Epithelial cell of esophagus (primary cell): ENCODE results near the gene HSPA4L.

ENCODE experiments used
- DNase-seq: peaks from one replicate; pipeline ENCODE4 v3.0.0; 2010; ENCODE audit warnings: low read depth
- H3K4me3 ChIP-seq: 2 replicates; pipeline ENCODE4 v1.5.1; 2011; ENCODE audit warnings: mild to moderate bottlenecking, low read length, control low read depth
- CTCF ChIP-seq: IDR thresholded peaks from 2 replicates; pipeline ENCODE4 v1.5.1; 2011; ENCODE audit warnings: low read depth, mild to moderate bottlenecking, low read length, control low read depth, inconsistent platforms; ENCODE audit not compliant: insufficient read depth; ENCODE audit errors: missing control alignments

The HSPA4L gene

GRCh38 chr4:127775843-127776242, 6.3 kb upstream of the HSPA4L start:
- DNase-seq, result no peak
- H3K4me3 ChIP-seq, result no peak overlapping the region
- TF ChIP-seq CTCF, result no peak

GRCh38 chr4:127776620-127777019, 5.5 kb upstream of the HSPA4L start:
- DNase-seq, result peak; percentile 29
- no peak overlapping the region for H3K4me3 ChIP-seq
- TF ChIP-seq CTCF, result no peak

- TF ChIP-seq CTCF, result no peak
- DNase-seq, result no peak
- no peak overlapping the region for H3K4me3 ChIP-seq
These were observed 4.6 kb upstream of the HSPA4L start for GRCh38 chr4:127777487-127777886.

- H3K4me3 ChIP-seq, result no peak overlapping the region
- no peak for TF ChIP-seq CTCF
- DNase-seq, result no peak
These were observed 4.0 kb upstream of the HSPA4L start for GRCh38 chr4:127778102-127778501.

- TF ChIP-seq CTCF, result no peak
- no peak for DNase-seq
- H3K4me3 ChIP-seq, result no peak overlapping the region
These were observed 1.5 kb upstream of the HSPA4L start for GRCh38 chr4:127780598-127780997.

- H3K4me3 ChIP-seq, result peak overlapping the region; percentile 60
- peak; percentile 48 for DNase-seq
These were observed 660 bp upstream of the HSPA4L start for GRCh38 chr4:127781300-127782024.

More at GRCh38 chr4:127781300-127782024, 660 bp upstream of the HSPA4L start:
- TF ChIP-seq CTCF, result no peak
